Neural cell (in vitro differentiated cells): Measurements from ENCODE around the gene PP2D1. TPM values are rescaled to one million over a fixed set of nuclear protein-coding genes. Genes with fewer than 3 reads are reported as not detected.

Source experiments
- H2AFZ ChIP-seq: fragments of 200-600, 300-800 bp; sonication (generic), shearing (Covaris generic); 2 replicates; pipeline ENCODE4 v1.6.0; 2014; ENCODE audit warnings: low read depth, mild to moderate bottlenecking, antibody characterized with exemption, low read length, moderate library complexity
- H3F3A ChIP-seq: fragments of 200-600 bp; shearing (Covaris generic); 2 replicates; pipeline ENCODE4 v1.6.1; 2016; ENCODE audit warnings: mild to moderate bottlenecking, moderate library complexity, mixed read lengths, antibody characterized with exemption, low read length; ENCODE audit not compliant: insufficient read depth, poor library complexity, severe bottlenecking
- H3K27ac ChIP-seq: fragments of 200-600, 300-800 bp; sonication (generic), shearing (Covaris generic); 2 replicates; pipeline ENCODE4 v1.5.1; 2014; ENCODE audit warnings: mild to moderate bottlenecking, low read length, moderate library complexity
- H3K27me3 ChIP-seq: fragments of 300-800, 200-600 bp; sonication (generic), shearing (Covaris generic); 2 replicates; pipeline ENCODE4 v1.6.0; 2014; ENCODE audit warnings: mild to moderate bottlenecking, low read depth, low read length, moderate library complexity; ENCODE audit not compliant: insufficient read depth
- H3K36me3 ChIP-seq: fragments of 300-800, 200-600 bp; sonication (generic), shearing (Covaris generic); 2 replicates; pipeline ENCODE4 v1.5.1; 2014; ENCODE audit warnings: mild to moderate bottlenecking, antibody characterized with exemption, low read length, moderate library complexity; ENCODE audit not compliant: insufficient read depth
- H3K4me2 ChIP-seq: fragments of 300-800, 200-600 bp; sonication (generic), shearing (Covaris generic); 2 replicates; pipeline ENCODE4 v1.6.0; 2014; ENCODE audit warnings: mild to moderate bottlenecking, low read length
- H3K4me3 ChIP-seq: fragments of 300-800, 200-600 bp; sonication (generic), shearing (Covaris generic); 2 replicates; pipeline ENCODE4 v1.5.1; 2014; ENCODE audit warnings: mild to moderate bottlenecking, low read length, moderate library complexity
- H3K79me2 ChIP-seq: fragments of 200-600 bp; shearing (Covaris generic); replicated peaks from 2 replicates; pipeline ENCODE4 v1.6.0; 2014; ENCODE audit warnings: mild to moderate bottlenecking, low read length, moderate library complexity; ENCODE audit not compliant: insufficient read depth
- H3K9ac ChIP-seq: fragments of 300-800, 200-600 bp; sonication (generic), shearing (Covaris generic); 2 replicates; pipeline ENCODE4 v1.6.1; 2016; ENCODE audit warnings: mild to moderate bottlenecking, low read length, mixed read lengths
- H3K9me2 ChIP-seq: fragments of 200-600 bp; shearing (Covaris generic); 2 replicates; pipeline ENCODE4 v1.6.1; 2016; ENCODE audit warnings: mild to moderate bottlenecking, low read length, mixed read lengths; ENCODE audit not compliant: insufficient read depth
- H3K9me3 ChIP-seq: fragments of 200-600, 300-800 bp; sonication (generic), shearing (Covaris generic); 2 replicates; pipeline ENCODE4 v1.6.1; 2016; ENCODE audit warnings: mild to moderate bottlenecking, mixed run types, low read length, moderate library complexity, mixed read lengths
- H4K20me1 ChIP-seq: fragments of 200-600 bp; shearing (Covaris generic); 2 replicates; pipeline ENCODE4 v1.6.1; 2016; ENCODE audit warnings: mild to moderate bottlenecking, mixed run types; ENCODE audit not compliant: insufficient read depth
- EP300 ChIP-seq: fragments of 450-650 bp; conservative IDR thresholded peaks from 2 replicates; pipeline ENCODE4 v1.6.1; 2014; ENCODE audit warnings: antibody characterized with exemption, mild to moderate bottlenecking, moderate library complexity; ENCODE audit not compliant: poor library complexity, severe bottlenecking
- EZH2 ChIP-seq: fragments of 200-600, 300-800 bp; shearing (Covaris generic), sonication (generic); IDR thresholded peaks from 2 replicates; pipeline ENCODE4 v1.6.1; 2014; ENCODE audit warnings: antibody characterized with exemption, low read length, borderline replicate concordance, mild to moderate bottlenecking; ENCODE audit not compliant: insufficient read depth, poor library complexity, severe bottlenecking
- MXI1 ChIP-seq: fragments of 450-650 bp; conservative IDR thresholded peaks from 2 replicates; pipeline ENCODE4 v1.6.1; 2014; ENCODE audit warnings: antibody characterized with exemption, mild to moderate bottlenecking; ENCODE audit not compliant: poor library complexity, severe bottlenecking
- POLR2AphosphoS5 ChIP-seq: IDR thresholded peaks from 2 replicates; pipeline ENCODE4 v1.6.1; 2012
- RAD21 ChIP-seq: fragments of 450-650 bp; conservative IDR thresholded peaks from 2 replicates; pipeline ENCODE4 v1.6.1; 2014; ENCODE audit warnings: antibody characterized with exemption, mild to moderate bottlenecking, moderate library complexity
- SMC3 ChIP-seq: fragments of 450-650 bp; conservative IDR thresholded peaks from 2 replicates; pipeline ENCODE4 v1.6.1; 2014; ENCODE audit warnings: antibody characterized with exemption, mild to moderate bottlenecking, moderate library complexity; ENCODE audit not compliant: poor library complexity
- TAF1 ChIP-seq: IDR thresholded peaks from 2 replicates; pipeline ENCODE4 v1.6.1; 2012; ENCODE audit warnings: low read depth
- polyA plus RNA-seq: library from polyadenylated mRNA; depleted of rRNA; stranded (reverse); fragments of >200 nt; gene quantifications from 2 replicates; pipeline ENCODE4 v1.2.3, GENCODE V29; 2014
- TF ChIP-seq, protein P1 (sequence below): IDR thresholded peaks from 2 replicates; pipeline ENCODE4 v1.6.1; 2012; ENCODE audit warnings: borderline replicate concordance
- TF ChIP-seq, protein P2 (sequence below): fragments of 450-650 bp; IDR thresholded peaks from 2 replicates; pipeline ENCODE4 v1.5.1; 2014; ENCODE audit warnings: antibody characterized with exemption, mild to moderate bottlenecking, moderate library complexity; ENCODE audit not compliant: poor library complexity, severe bottlenecking

Gene PP2D1
- polyA plus RNA-seq, 1 donor from 2014 or later, result not detected

DNA sequence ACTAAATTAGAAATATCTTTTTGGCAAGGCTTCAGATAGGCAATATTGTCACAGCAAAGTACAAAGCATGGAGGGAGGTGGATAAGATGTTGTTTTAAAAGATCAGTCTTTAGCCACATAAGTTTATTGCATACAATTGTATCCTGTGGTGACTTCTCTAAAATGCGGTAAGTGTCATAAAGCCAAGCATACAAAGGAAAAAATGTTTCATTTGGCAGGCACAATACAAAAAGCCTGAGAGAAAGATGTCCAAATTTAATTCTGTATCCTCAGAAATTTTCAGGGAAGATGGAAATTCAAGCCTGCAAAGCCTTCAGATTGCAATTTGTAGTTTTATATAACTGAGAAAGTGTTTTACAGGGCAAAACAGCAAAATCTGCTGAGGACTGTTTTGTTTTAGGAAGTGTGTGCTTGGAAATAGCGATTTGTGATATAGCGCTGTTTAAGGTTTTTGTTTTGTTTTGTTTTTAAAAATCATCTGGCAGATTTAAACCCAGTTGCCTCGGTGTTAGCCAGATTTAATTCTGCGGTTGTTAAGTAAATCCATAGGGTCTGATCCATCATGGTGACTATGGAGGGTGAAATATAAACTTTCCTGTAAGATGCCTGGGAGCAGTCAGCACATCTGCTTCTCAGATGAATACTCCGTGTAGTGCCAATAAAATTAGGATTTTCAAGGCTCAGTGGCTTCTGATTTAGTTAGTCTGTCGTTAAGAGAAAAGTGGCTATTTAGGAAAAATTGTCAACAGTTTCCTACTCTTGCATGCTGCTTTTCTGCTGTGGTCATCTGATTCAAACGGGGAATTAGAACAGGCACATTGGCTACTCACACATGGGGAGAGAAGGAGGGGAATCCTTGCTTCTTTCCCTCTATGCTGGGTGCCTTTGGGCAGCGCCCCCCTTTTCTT lies 36.2 kb upstream of the PP2D1 start:
- Histone ChIP-seq H3K27ac (no peak overlapping the region), H3K4me3 (no peak overlapping the region), H3K9ac (no peak overlapping the region), H3K36me3 (no peaks in the 10 kb centered on the region), H3K79me2 (peaks cover 11% of the 10 kb centered on the region), H4K20me1 (no peaks in the 10 kb centered on the region), H3F3A (no peaks in the 10 kb centered on the region), H3K9me3 (no peaks in the 10 kb centered on the region), H2AFZ (no peak overlapping the region), H3K27me3 (no peaks in the 10 kb centered on the region), H3K4me2 (no peak overlapping the region), H3K9me2 (no peaks in the 10 kb centered on the region)
- TF ChIP-seq EP300 (no peak), MXI1 (no peak), SMC3 (no peak), RAD21 (no peak), EZH2 (no peak), TAF1 (no peak), POLR2AphosphoS5 (no peak)
- TF ChIP-seq, protein P1, sequence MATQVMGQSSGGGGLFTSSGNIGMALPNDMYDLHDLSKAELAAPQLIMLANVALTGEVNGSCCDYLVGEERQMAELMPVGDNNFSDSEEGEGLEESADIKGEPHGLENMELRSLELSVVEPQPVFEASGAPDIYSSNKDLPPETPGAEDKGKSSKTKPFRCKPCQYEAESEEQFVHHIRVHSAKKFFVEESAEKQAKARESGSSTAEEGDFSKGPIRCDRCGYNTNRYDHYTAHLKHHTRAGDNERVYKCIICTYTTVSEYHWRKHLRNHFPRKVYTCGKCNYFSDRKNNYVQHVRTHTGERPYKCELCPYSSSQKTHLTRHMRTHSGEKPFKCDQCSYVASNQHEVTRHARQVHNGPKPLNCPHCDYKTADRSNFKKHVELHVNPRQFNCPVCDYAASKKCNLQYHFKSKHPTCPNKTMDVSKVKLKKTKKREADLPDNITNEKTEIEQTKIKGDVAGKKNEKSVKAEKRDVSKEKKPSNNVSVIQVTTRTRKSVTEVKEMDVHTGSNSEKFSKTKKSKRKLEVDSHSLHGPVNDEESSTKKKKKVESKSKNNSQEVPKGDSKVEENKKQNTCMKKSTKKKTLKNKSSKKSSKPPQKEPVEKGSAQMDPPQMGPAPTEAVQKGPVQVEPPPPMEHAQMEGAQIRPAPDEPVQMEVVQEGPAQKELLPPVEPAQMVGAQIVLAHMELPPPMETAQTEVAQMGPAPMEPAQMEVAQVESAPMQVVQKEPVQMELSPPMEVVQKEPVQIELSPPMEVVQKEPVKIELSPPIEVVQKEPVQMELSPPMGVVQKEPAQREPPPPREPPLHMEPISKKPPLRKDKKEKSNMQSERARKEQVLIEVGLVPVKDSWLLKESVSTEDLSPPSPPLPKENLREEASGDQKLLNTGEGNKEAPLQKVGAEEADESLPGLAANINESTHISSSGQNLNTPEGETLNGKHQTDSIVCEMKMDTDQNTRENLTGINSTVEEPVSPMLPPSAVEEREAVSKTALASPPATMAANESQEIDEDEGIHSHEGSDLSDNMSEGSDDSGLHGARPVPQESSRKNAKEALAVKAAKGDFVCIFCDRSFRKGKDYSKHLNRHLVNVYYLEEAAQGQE, result no peak
- TF ChIP-seq, protein P2, sequence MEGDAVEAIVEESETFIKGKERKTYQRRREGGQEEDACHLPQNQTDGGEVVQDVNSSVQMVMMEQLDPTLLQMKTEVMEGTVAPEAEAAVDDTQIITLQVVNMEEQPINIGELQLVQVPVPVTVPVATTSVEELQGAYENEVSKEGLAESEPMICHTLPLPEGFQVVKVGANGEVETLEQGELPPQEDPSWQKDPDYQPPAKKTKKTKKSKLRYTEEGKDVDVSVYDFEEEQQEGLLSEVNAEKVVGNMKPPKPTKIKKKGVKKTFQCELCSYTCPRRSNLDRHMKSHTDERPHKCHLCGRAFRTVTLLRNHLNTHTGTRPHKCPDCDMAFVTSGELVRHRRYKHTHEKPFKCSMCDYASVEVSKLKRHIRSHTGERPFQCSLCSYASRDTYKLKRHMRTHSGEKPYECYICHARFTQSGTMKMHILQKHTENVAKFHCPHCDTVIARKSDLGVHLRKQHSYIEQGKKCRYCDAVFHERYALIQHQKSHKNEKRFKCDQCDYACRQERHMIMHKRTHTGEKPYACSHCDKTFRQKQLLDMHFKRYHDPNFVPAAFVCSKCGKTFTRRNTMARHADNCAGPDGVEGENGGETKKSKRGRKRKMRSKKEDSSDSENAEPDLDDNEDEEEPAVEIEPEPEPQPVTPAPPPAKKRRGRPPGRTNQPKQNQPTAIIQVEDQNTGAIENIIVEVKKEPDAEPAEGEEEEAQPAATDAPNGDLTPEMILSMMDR, result no peak

DNA sequence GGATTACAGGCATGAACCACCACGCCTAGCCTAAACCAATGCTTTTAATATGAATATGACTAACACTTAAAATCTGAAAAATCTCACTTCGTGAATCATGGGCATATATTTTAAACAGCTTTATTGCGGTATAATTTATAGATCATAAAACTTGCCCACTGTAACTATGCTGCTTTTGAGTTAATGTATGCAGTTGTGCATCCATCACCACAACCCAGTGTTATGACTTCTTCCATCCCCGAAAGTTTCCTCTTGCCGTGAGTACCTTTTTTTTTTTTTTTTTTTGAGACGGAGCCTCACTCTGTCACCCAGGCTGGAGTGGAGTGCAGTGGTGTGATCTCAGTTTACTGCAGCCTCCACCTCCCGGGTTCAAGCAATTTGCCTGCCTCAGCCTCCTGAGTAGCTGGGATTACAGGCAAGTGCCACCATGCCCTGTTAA lies 35.3 kb upstream of the PP2D1 start:
- Histone ChIP-seq H3K9me3 (no peaks in the 10 kb centered on the region), H3K27me3 (no peaks in the 10 kb centered on the region), H3K9ac (no peak overlapping the region), H2AFZ (no peak overlapping the region), H3K27ac (no peak overlapping the region), H3K36me3 (no peaks in the 10 kb centered on the region), H3K79me2 (peaks cover 14% of the 10 kb centered on the region), H3K9me2 (no peaks in the 10 kb centered on the region), H3K4me2 (no peak overlapping the region), H3F3A (no peaks in the 10 kb centered on the region), H4K20me1 (no peaks in the 10 kb centered on the region), H3K4me3 (no peak overlapping the region)
- TF ChIP-seq RAD21 (no peak), EZH2 (no peak)
- TF ChIP-seq, protein P2, result no peak
